Measurements from ENCODE around the gene LIMA1. TPM values are rescaled to one million over a fixed set of nuclear protein-coding genes. Genes with fewer than 3 reads are reported as not detected.

LIMA1 gene
- total RNA-seq, 4 donors from 2014 or later, result 7.4 to 24.5 (median 8.8) TPM

GRCh38 chr12:50207424-50207823 lies 75.9 kb downstream of the LIMA1 start:
- no peak for ATAC-seq
- Histone ChIP-seq H3K36me3 (peaks cover 0 to 24% of the 10 kb centered on the region in 2 donors), H3K9me3 (no peaks in the 10 kb centered on the region), H3K27ac (no peak overlapping the region), H3K27me3 (no peaks in the 10 kb centered on the region), H3K4me3 (no peak overlapping the region), H3K4me1 (peaks cover 0 to 8% of the 10 kb centered on the region in 2 donors)
- in situ Hi-C loops (cut with MboI; ENCODE audit: low sequenced_read_pairs in 4 of 4) (no loop called here), intact Hi-C loops (cut with DNase I; ENCODE audit: low total_unique reads) (no loop called here)
- TF ChIP-seq CTCF (IDR thresholded peaks at IDR 0.05 in 4 of 5, conservative IDR thresholded peaks at IDR 0.05 in 1 of 5) (no peak), POLR2A (IDR thresholded peaks at IDR 0.05) (no peak)
- no peak for DNase-seq

GRCh38 chr12:50205648-50206047 lies 77.7 kb downstream of the LIMA1 start:
- H3K4me1 ChIP-seq, result peaks cover 0 to 3% of the 10 kb centered on the region in 2 donors
- no peak overlapping the region for H3K27ac ChIP-seq
- intact Hi-C loops (cut with DNase I; ENCODE audit: low total_unique reads), result no loop called here
- no peaks in the 10 kb centered on the region for H3K9me3 ChIP-seq
- ATAC-seq (no peak), DNase-seq (no peak)
- H3K27me3 ChIP-seq, result no peaks in the 10 kb centered on the region
- TF ChIP-seq POLR2A (IDR thresholded peaks at IDR 0.05) (no peak), CTCF (IDR thresholded peaks at IDR 0.05 in 4 of 5, conservative IDR thresholded peaks at IDR 0.05 in 1 of 5) (no peak)
- no peak overlapping the region for H3K4me3 ChIP-seq
- in situ Hi-C loops (cut with MboI; ENCODE audit: low sequenced_read_pairs in 4 of 4), result no loop called here
- H3K36me3 ChIP-seq, result peaks cover 0 to 32% of the 10 kb centered on the region in 2 donors

- ATAC-seq (no peak), DNase-seq (no peak)
- Histone ChIP-seq H3K4me3 (no peak overlapping the region), H3K9me3 (no peaks in the 10 kb centered on the region), H3K27me3 (no peaks in the 10 kb centered on the region), H3K36me3 (peaks cover 0 to 32% of the 10 kb centered on the region in 2 donors), H3K4me1 (peaks cover 0 to 7% of the 10 kb centered on the region in 2 donors), H3K27ac (no peak overlapping the region)
- in situ Hi-C loops (cut with MboI; ENCODE audit: low sequenced_read_pairs in 4 of 4) (no loop called here), intact Hi-C loops (cut with DNase I; ENCODE audit: low total_unique reads) (no loop called here)
- TF ChIP-seq POLR2A (IDR thresholded peaks at IDR 0.05), result no peak
- TF ChIP-seq CTCF (IDR thresholded peaks at IDR 0.05 in 4 of 5, conservative IDR thresholded peaks at IDR 0.05 in 1 of 5), result no peak
Measured at GRCh38 chr12:50203691-50204090, 79.6 kb downstream of the LIMA1 start.

- H3K4me3 ChIP-seq, result no peak overlapping the region
- no peak for DNase-seq
- TF ChIP-seq CTCF (IDR thresholded peaks at IDR 0.05 in 4 of 5, conservative IDR thresholded peaks at IDR 0.05 in 1 of 5), result no peak
- TF ChIP-seq POLR2A (IDR thresholded peaks at IDR 0.05), result no peak
- ATAC-seq, result no peak
- no peaks in the 10 kb centered on the region for H3K9me3 ChIP-seq
- peaks cover 0 to 16% of the 10 kb centered on the region in 2 donors for H3K4me1 ChIP-seq
- peaks cover 0 to 32% of the 10 kb centered on the region in 2 donors for H3K36me3 ChIP-seq
- H3K27ac ChIP-seq, result no peak overlapping the region
- in situ Hi-C loops (cut with MboI; ENCODE audit: low sequenced_read_pairs in 4 of 4) (no loop called here), intact Hi-C loops (cut with DNase I; ENCODE audit: low total_unique reads) (no loop called here)
- no peaks in the 10 kb centered on the region for H3K27me3 ChIP-seq
Measured at GRCh38 chr12:50201987-50202521, 81.3 kb downstream of the LIMA1 start.

Measured in gastrocnemius medialis (tissue), 4 donors.